ENCODE measurements around the gene NFKB2.

GRCh38 chr10:102435133-102435497 is 39.6 kb downstream of the NFKB2 start:
- TF ChIP-seq YY1 (IDR thresholded peaks at IDR 0.05; ENCODE audit: low read depth) (no peak), REST (IDR thresholded peaks at IDR 0.05; ENCODE audit: low read depth) (no peak), EGR1 (IDR thresholded peaks at IDR 0.05) (no peak), TAF1 (IDR thresholded peaks at IDR 0.05; ENCODE audit: low read depth) (no peak), RAD21 (IDR thresholded peaks at IDR 0.05; ENCODE audit: low read depth) (no peak), FOXM1 (IDR thresholded peaks at IDR 0.05; ENCODE audit: borderline replicate concordance, low read depth) (no peak)

Data from Ishikawa (cell line).